ENCODE results near the gene SCYL3.
"Not testable (repeated sequence)": the region's sequence is repeated elsewhere in the genome, so short reads cannot be mapped to it uniquely, and the experiment has no call there.

The SCYL3 gene

GRCh38 chr1:169867012-169867675 is 26.6 kb downstream of the SCYL3 start:
- DNase-seq: no peak

- no peak for DNase-seq
These were observed 27.1 kb downstream of the SCYL3 start for GRCh38 chr1:169866577-169866976.

- not testable (repeated sequence) for DNase-seq
These were observed 29.2 kb downstream of the SCYL3 start for GRCh38 chr1:169864531-169864930.

GRCh38 chr1:169860750-169861149 is 32.9 kb downstream of the SCYL3 start:
- no peak for DNase-seq

DNA sequence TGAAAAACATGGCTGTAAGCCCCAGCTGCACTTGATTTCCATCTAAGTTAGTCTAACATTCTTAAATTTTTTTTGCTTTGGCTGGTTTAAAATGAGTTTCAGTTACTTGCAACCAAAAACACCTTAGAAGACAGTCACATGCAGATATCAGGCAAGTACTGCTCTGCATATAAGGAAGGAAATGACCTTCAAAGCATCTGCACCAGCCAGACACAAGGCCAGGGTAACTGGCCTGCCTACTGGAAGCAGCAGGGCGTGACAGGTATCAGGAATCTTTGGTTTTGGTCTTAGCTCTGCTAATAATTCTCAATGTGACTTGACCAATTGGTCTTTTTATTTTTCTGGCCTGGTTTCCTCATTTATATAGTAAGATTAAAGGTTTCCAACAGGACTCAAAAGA is 33.5 kb downstream of the SCYL3 start:
- DNase-seq: no peak

DNA sequence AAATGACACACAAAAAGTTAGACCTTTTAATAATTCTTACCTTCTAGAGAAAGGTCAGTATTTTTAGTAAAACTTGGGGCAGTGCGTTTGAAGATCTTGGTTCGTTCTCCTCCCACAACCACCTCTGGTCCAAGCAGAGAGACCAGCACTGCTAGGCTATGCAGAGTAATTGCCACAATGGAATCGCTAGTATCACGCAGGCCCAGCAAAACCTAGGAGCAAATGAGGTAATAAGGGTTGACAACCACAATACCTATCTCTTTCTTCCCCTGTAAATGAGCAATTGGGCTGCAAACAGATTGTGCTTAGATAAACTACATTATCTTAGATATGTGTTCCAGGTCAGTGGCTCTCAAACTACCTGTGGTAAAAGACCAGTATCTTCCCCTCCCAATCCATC is 34.7 kb downstream of the SCYL3 start:
- no peak for DNase-seq

DNA sequence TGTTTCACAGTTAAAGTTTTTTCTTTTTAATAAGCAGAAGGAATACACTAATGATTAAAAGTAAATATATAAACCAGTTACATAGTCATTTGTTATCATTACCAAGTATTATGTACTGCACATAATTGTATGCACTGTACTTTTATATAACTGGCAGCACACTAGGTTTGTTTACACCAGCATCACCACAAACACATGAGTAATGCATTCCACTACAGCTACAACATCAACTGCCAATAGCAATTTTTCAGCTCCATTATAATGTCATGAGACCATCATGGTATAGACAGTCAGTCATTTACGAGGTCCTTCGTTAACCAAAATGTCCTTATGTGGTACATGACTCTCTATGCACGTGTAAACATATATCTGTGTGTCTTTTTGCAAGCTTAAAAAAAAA is 35.2 kb downstream of the SCYL3 start:
- no peak for DNase-seq

GRCh38 chr1:169853341-169853740 is 40.4 kb downstream of the SCYL3 start:
- no peak for DNase-seq

DNA sequence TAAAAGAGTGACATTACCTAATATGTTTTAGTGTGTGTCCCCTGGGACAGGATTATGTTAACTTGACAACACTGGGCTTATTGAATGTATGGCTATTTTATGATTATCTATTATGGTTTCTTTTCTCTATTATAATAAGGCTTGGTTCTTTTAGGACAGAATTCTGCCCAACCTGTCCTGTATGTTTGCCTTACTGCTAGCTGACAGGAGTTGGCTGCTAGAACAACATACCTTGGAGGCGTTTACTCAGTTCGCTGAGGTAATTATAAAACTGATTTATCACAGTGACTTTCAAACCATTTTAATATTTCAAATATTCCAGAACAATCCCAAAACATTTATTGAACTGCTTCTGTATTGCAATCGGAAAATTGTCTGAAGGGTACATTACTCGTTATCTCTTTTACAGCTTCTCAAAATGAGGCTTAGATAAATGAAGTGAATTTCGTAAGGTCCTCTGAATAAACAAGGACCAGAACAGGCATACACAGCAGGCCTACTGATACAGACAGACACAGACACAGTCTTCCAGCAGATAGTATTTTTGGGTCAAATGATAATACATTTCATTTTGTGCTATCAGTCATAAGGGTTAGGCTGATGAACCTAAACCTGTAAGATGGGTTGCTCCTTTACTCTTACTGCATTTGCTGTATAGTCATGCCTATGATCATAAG is 44.2 kb downstream of the SCYL3 start:
- no peak for DNase-seq

DNA sequence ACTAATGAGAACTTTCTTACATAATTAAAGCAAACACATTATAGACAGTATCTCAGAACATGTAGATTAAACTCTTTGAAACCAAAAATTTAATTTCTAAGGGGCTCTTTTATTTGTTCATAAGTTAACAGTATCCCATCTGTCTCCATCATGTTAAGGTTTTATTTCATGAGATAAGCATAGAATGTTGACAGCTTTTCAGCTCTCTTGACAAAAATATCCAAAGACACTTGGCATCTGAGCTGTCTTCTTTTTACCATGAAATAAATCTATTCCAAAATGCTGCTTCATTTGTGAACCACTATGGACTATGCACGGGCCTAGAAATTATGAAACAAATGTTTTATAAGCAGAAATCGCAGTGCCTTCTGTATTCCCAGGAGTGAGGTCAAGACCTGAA is 45.2 kb downstream of the SCYL3 start:
- DNase-seq: no peak

GRCh38 chr1:169844941-169845608 is 48.6 kb downstream of the SCYL3 start:
- DNase-seq: no peak

- no peak for DNase-seq
These were observed 54.8 kb downstream of the SCYL3 start for GRCh38 chr1:169838942-169839341.

- DNase-seq: no peak
These were observed 57.5 kb downstream of the SCYL3 start for GRCh38 chr1:169836198-169836597.

GRCh38 chr1:169835647-169836046 is 58.0 kb downstream of the SCYL3 start:
- DNase-seq: no peak

DNA sequence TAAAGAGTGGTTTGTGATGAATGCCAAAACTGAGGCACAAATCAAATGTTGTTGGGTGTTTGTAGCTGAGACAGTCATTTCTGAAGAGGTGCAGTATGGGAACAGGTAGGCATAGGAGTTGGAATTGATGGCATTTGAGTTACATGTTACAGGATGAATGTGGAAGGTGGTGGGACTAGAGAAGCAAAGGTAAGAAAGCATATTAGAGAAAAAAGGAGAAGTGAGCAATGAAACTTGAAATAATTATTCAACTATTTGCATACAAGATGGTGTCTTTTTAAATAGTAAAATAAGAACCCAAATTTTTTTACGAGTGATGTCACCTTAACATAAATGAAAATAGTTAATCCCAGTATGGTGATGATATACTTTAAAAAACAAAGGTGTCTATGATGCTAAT is 58.8 kb downstream of the SCYL3 start:
- no peak for DNase-seq

- no peak for DNase-seq
These were observed 60.4 kb downstream of the SCYL3 start for GRCh38 chr1:169833179-169833901.

- no peak for DNase-seq
These were observed 64.0 kb downstream of the SCYL3 start for GRCh38 chr1:169829671-169830070.

DNA sequence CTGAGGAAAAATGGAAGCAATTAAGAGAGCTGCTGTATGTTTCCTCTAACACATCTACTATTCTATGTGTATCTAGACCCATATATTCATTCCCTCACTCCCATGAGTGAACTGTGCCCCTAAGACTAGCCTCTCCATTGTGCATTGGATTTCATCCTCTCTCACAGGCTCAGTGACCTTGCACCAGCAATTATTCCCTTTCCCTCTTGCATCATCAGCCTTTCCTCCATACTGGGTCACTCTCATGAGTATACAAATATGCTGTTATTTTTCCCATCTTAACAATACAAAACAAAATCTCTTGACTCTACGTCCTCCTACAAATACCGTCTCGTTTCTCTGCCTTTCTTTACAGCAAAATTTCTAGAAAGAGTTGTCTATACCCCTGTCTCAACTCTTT is 69.5 kb downstream of the SCYL3 start:
- DNase-seq: no peak

GRCh38 chr1:169821500-169821899 is 72.2 kb downstream of the SCYL3 start:
- DNase-seq: no peak

DNA sequence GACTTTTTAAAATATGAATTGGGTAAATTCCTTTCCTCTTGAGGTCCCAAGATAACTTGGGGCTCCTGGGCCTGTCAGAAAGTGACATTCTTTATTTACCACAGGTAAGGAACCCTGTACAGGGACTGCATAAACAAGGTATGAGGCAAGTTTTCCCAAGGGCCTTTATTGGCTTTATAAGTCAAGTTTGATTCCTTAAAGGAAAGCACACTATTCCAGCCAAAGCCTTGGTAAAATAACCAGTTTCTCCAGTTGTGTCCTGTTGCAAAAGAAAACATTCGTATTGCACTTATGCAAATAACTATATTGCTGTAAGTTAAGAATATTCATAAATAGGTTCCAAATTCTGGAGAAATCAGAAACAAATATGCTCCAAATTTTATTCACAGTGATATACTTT is 77.1 kb downstream of the SCYL3 start:
- no peak for DNase-seq

DNA sequence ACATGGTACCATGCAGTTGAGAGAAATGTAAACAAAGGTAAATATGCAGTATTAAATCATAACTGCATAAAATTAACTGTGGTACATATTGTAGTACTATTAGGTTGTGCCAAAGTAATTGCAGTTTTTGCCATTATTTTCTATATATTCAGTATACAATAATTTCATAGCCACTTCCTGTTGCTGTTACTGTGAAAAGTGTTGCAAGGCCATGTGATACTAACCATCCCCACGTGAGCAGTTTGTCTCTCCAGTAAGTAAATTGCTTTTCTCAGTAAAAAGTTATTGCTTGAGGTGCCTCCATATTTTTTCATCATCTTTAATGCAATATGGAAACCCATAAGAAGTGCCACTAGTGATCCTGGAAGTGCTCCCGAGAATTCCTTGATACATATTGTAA is 79.4 kb downstream of the SCYL3 start:
- DNase-seq: no peak

GRCh38 chr1:169812131-169812530 is 81.6 kb downstream of the SCYL3 start:
- no peak for DNase-seq

GRCh38 chr1:169811418-169812035 is 82.2 kb downstream of the SCYL3 start:
- not testable (repeated sequence) for DNase-seq

Measured in CD4-positive, alpha-beta T cell treated with Interleukin-1 beta for 1 hour (primary cell).